ENCODE measurements around the gene FBRSL1. TPM values are rescaled to one million over a fixed set of nuclear protein-coding genes. Genes with fewer than 3 reads are reported as not detected.
"Not testable (repeated sequence)": the region's sequence is repeated elsewhere in the genome, so short reads cannot be mapped to it uniquely, and the experiment has no call there.

FBRSL1 gene
- polyA plus RNA-seq, 3 donors, result 34.2 to 42.5 (median 37.4) TPM

DNA sequence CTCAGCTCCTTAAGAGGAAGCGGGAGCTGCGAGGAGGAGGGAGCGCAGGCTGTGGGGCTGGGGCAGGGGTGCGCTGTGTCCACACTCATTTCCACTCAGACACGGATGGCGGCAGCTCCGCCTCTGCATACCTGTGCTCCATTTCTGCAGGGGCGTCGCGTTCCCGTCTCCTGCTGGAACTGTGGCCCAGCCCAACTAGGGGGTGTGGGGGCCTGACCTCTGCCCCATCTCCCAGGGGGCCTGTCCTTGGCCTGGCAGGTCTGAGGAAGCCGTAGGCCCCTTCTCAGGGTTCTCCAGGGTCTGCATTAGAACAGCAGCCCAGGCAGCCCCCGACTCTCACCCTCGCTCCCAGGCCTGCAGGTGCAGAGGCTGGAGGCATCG is 31.2 kb downstream of the FBRSL1 start:
- no peak for DNase-seq (ENCODE audit: low read depth in 3 of 3, low spot score in 2 of 3)

GRCh38 chr12:132521712-132522292 is 31.9 kb downstream of the FBRSL1 start:
- no peak for DNase-seq (ENCODE audit: low read depth in 3 of 3, low spot score in 2 of 3)

GRCh38 chr12:132522592-132523380 is 32.8 kb downstream of the FBRSL1 start:
- DNase-seq (ENCODE audit: low read depth in 3 of 3, low spot score in 2 of 3), result no peak

DNA sequence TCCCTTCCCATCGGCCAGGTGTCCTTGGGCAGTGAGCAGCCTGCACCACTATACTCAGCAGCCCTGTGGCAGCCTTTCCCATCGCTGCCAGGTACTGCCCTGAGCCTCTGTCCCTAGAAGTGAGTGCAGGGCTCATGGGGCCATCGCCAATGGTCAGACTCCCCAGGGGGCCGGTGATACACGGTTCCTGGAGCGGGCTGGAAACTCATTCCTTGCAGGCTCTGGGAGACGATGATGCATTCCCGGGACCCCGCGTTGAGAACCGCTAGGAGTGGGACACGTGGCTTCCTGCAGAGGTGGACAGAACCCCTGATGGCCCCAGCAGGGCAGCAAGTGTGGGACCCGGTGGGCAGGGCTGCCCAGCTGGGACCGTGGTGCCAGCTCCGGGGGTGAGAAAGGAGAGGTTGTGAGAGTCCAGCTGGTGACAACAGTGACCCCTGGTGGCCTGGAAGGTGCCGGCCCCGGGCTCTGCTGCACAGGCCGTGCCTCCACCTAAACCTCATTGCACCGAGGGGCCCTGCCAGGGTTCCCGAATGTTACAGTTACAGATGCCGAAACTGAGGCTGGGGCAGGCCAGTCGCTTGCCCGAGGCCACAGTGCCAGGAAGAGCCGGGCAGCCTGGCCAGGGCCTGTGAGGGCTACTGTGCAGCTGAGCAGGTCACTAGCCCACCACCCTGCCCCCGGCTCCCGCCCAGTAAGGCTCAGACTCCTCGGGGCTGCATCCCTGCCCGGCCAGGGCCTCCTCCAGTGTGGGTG is 33.8 kb downstream of the FBRSL1 start:
- no peak for DNase-seq (ENCODE audit: low read depth in 3 of 3, low spot score in 2 of 3)

- no peak for DNase-seq (ENCODE audit: low read depth in 3 of 3, low spot score in 2 of 3)
These were observed 34.5 kb downstream of the FBRSL1 start for GRCh38 chr12:132524405-132524804.

DNA sequence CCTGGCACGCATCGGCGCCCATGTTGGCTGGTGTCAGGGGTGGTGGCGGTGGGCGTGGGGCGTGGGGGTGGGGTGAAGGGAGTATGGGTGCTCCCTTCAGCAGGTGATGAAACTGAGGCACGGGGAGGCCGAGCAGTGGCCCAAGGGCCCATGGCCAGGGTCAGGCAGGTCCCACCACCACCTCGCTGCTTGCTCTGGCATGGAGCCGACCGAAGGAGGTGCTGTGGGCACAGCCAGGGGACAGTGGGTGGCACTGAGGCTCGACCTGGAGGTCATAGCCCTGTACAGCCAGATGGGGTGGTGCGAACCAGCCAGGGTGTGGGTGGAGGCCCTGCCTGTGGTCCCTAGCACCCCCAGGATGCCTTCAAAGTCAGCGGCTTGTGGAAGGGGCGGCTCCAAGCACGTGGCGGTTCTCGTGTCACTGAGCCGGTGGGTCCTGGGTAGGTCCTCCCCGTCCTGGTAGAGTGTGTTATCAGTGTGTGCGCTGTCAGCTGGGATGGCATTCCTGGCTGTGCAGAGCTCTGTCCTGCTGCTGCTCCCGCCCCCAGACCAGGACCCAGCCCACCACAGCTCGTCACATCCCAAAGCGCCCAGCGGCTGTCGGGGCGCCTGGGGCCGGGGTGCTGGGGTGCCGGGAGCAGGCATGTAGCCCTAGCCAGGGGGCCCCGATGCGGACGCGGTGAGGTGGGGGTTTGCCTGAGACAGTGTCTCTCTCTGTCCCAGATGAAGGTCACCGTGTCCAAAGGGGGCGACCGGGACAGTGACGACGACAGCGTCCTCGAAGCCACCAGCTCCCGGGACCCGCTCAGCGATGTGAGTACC is 35.3 kb downstream of the FBRSL1 start:
- DNase-seq (ENCODE audit: low read depth in 3 of 3, low spot score in 2 of 3), result no peak

- DNase-seq (ENCODE audit: low read depth in 3 of 3, low spot score in 2 of 3), result no peak
These were observed 36.0 kb downstream of the FBRSL1 start for GRCh38 chr12:132525833-132526455.

DNA sequence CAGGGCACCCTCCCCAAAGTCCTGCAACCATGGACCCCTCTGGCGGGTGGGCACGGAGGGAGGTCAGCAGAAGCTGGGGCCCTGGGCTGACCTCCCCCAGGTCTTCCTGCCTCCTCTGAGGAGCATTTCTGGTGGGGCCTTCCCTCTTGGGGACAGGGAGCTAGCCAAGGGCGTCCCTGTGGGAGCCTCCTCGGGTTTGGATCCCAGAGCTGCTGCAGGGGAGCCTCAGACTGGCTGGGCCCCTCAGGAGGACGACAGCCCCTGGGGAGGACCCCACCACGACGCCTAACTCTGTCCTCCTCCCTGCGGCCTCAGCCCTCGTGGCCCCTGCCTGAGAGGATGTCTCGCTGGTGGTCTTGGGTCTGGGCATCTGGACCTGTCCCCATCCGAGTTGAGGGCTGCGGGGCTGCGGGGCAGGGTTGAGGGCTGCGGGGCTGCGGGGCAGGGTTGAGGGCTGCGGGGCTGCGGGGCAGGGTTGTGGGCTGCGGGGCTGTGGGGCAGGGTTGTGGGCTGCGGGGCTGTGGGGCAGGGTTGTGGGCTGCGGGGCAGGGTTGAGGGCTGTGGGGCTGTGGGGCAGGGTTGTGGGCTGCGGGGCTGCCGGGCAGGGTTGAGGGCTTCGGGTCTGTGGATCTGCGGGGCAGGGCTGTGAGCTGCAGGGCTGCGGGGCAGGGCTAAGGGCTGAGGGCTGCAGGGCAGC is 37.4 kb downstream of the FBRSL1 start:
- no peak for DNase-seq (ENCODE audit: low read depth in 3 of 3, low spot score in 2 of 3)

DNA sequence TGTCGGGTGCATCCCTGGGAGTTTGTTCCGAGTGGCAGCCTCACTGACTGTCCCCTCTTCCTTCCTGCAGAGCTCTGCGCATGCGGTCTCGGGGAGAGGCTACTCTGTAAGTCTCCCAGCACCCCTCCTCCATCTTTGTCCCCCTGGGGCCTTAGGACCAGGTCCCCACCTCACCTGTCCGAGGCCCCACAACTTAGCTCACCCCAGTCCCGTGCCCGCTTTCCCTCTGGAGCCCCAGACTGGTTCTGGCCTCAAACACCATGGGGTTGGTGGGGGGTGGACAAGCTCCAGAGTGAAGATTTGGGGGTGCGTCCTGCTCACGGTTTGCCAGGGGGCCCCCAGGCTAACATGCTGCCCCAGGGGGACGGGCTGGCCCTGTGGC is 37.9 kb downstream of the FBRSL1 start:
- DNase-seq (ENCODE audit: low read depth in 3 of 3, low spot score in 2 of 3), result no peak

DNA sequence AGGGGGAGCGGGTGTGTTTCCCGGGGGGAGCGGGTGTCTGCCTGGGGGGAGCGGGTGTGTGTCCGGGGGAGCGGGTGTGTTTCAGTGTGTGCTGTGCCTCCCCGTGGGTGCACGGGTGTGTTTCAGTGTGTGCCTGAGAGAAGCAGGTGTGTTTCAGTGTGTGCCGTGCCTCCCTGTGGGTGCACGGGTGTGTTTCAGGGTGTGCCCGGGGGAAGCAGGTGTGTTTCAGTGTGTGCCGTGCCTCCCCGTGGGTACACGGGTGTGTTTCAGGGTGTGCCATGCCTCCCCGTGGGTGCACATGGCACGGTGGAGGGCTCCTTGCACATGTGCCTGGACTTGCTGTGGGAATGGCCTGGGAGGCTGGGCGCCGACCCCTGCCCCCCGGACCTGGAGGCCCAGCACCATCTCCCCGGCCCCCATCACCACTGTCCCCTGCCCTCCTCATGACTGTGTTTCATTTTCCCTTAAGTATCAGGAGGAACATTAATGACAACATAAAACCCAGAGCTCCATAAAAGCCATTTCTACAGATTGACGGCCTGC is 38.7 kb downstream of the FBRSL1 start:
- DNase-seq (ENCODE audit: low read depth in 3 of 3, low spot score in 2 of 3), result no peak

DNA sequence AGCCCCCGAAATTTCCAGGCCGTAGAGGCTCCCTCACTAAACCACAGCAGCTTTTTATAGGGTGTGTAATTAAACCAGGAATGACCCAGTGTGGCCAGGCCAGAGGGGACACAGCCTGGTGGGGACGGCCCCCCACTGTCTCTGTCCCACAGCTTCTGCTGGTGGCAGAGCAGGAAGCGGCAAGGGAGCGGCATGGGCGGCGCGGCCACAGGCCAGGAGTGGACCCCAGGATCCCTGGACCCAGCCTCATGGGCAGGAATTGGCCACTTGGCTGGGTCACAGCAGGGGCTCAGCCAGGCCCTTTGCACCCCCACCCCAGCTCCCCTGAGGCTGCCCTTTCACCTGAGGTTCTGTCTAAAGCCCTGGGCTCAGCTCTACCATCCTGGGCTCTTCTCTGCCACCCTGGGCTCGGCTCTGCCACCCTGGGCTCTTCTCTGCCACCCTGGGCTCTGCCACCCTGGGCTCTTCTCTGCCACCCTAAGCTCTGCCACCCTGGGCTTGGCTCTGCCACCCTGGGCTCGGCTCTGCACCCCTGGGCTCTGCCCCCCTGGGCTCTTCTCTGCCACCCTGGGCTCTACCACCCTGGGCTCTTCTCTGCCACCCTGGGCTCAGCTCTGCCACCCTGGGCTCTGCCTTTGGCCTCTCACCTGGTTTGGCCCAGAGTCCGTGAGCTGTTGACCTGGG is 39.3 kb downstream of the FBRSL1 start:
- DNase-seq (ENCODE audit: low read depth in 3 of 3, low spot score in 2 of 3), result no peak

- DNase-seq (ENCODE audit: low read depth in 3 of 3, low spot score in 2 of 3), result no peak
These were observed 40.0 kb downstream of the FBRSL1 start for GRCh38 chr12:132529906-132530305.

- DNase-seq (ENCODE audit: low read depth in 3 of 3, low spot score in 2 of 3), result no peak
These were observed 40.5 kb downstream of the FBRSL1 start for GRCh38 chr12:132530447-132530846.

DNA sequence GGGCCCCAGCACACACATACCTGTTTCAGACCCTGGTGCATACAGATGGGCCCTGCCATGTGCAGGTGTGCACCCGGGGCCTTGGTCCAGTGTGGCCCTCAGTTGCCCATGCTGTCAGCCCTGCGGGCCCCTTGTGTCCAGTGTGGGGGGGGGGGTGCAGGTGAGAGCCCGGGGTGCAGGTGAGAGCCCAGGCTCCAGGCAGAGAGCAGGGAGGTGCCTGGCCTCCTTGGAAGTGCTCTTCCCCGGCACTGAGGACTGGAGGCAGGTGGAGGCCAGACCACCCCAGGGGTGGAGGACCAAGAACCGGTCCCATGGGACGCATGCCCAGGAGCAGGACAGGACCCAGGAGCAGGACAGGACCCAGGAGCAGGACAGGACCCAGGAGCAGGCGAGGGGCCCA is 40.9 kb downstream of the FBRSL1 start:
- DNase-seq (ENCODE audit: low read depth in 3 of 3, low spot score in 2 of 3), result no peak

GRCh38 chr12:132532711-132533583 is 43.0 kb downstream of the FBRSL1 start:
- not testable (repeated sequence) for DNase-seq (ENCODE audit: low read depth in 3 of 3, low spot score in 2 of 3)

- no peak for DNase-seq (ENCODE audit: low read depth in 3 of 3, low spot score in 2 of 3)
These were observed 43.6 kb downstream of the FBRSL1 start for GRCh38 chr12:132533584-132533958.

- no peak for DNase-seq (ENCODE audit: low read depth in 3 of 3, low spot score in 2 of 3)
These were observed 44.1 kb downstream of the FBRSL1 start for GRCh38 chr12:132534076-132534475.

DNA sequence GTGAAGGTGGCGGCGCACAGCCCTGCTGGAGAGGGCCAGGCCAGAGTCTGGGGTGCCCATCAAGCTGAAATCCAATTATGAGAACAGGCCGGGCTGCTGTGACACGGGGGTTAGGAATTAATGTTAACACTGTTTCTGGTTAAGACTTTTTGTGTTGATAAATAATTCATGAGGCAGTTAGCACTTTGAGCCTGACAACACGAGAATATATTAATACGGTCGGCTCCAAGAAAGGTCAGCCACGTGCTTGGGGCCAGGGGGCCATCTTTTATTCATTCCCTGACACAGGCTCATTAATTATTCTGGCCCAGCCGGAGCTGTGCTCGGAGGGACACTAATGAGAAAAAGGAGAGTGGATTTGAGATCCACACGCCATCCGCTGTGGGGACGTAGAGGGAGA is 45.1 kb downstream of the FBRSL1 start:
- DNase-seq (ENCODE audit: low read depth in 3 of 3, low spot score in 2 of 3), result no peak

Data from right renal cortex interstitium (tissue), 3 donors.